CD4-positive, alpha-beta T cell treated with Interleukin-15 for 1 hour (primary cell): ENCODE results near the gene PRRG3.

Experiments
- DNase-seq: peaks from one replicate; pipeline ENCODE4 v3.0.0-alpha.2; 2020

Gene PRRG3

DNA sequence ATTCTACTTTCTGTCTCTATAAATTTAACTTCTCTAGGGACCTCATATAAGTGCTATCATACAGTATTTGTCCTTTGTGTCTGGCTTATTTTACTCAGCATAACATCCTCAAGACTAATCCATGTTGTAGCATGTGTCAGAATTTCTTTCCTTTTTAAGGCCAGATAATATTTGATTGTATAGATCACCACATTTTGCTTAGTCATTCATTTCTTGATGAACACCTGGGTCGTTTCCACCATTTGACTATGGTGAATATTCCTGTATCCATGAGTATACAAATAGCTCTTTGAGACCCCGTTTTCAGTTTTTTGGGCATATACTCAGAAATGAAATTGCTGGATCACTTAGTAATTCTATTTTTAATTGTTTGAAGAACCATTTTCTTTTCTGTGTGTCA, 51.2 kb downstream of the PRRG3 start:
- DNase-seq, result no peak

DNA sequence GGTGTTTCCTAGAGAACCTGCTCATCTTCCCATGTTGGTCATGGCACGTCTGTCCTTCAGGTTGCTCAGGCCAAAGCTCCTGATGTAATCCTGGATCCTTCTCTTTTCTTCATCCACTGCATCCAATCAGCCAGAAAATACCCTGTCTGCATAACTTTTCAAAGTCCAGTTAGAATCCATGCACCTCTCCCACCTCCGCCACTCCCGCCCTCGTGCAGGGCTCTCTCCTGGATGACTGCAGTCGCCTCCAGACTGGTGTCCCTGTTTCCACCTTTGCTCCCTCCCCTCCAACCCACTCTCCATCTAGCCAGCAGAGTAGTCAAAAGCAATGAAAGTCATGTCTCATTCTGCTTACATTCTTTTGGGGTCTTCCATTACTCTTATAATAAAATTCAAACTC, 55.3 kb downstream of the PRRG3 start:
- no peak for DNase-seq

DNA sequence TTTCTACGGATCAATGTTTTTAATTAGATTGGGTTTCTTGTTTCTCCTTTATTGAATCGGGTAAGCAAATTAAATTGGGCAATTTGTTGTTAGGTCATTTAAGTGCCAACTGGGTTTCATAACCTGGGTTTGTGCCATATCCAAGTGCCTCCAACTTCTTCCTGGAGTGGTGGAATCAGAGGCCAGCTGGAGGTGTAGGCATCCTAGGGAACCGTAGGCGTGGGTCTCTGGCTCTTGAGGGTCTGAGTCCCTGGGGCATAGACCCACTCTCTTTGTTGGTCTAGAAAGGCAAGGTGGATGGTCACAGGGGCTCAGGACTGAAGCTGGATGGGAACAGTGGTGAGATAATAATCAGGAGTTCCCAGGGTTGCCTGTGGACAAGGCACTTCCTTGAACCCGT, 57.6 kb downstream of the PRRG3 start:
- DNase-seq, result no peak

DNA sequence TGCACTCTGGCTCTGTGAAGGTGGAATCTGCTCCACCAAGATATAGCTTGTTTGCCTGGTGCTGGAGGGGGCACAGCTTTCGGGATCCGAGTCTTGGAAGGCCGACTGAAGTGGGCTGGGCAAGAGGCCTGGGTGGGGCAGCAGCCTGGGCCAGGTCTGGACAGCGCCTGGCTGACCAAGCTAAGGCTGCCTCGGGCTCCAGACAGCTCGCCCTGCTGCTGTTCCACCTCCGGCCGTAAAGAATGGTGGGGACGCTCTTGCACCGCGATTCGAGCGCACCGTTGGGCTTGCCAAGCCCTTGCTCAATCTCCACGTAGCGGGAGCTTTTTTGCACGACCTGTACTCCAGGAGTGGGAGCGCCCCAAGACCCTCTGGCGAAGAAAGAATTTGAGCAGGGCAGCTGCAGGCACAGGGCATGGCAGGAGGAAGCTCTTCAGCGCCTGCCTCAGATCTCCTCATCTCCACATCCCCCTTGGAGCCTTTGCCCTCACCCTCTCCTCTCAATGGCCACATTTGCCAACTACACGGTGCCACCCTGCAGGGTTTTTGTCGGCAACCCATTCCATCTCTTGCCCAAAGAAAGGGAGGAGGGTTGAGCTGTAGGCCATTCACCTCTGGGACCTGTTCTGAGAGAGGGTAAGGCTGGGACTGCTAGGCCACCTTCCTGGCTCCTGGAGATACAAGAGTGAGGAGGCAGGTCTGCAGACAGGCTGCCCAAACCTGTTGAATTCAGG, 58.2 kb downstream of the PRRG3 start:
- DNase-seq, result no peak

DNA sequence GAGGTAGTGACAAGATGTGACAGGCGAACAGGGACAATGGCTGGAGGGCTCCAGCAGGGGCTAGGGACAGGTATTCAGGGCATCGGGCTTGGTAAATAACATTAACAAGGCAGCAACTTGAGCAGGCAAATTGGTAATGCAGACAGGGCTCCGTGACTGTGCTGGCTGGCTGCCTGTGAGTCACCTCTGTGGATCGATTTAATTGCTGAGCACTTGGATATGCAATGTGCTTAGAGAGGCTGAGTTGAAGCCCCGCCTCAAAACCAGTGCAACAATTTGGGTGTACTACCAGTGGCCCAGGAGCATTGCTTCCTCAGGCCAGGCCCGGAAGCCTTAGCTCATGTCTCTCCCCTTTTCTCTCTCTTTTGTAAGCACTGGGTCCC, 58.8 kb downstream of the PRRG3 start:
- no peak for DNase-seq

DNA sequence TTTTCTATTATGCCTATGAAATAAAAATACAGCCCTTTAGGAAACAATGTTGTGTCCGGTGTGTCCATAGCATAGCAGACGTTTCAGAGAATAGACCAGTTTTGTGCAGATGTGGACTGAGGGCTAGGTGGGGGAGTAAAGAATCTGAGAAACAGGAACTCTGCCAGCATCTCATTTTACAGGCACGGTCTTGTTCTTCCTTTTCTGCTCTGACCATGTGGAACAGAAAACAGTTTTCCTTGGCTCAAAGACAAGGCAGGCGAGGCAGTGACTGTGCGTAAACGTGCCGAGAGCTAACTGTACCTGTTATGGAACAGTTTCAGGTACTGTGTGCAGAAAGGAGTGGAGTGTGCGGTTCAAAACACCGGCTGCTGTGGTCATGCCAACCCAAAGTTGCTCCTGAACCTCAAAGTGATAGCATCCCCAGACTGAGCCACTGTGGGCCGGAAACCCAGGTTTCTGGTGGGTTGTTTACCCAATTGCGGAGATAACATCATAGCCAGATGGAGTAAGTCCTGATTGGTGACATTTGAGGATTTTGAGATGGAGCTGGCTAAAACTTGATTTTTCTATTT, 59.5 kb downstream of the PRRG3 start:
- DNase-seq, result no peak
